HG03571 (cell line): ENCODE measurements around the gene HDAC1.
"Not testable (repeated sequence)": the region's sequence is repeated elsewhere in the genome, so short reads cannot be mapped to it uniquely, and the experiment has no call there.

Experiments used
- ATAC-seq: cut with Tn5 transposase; IDR thresholded peaks from one replicate; pipeline ENCODE4 v1.9.1; 2021; ENCODE audit not compliant: unreplicated experiment

HDAC1 gene

GRCh38 chr1:32345289-32345827, 53.5 kb downstream of the HDAC1 start:
- no peak for ATAC-seq

DNA sequence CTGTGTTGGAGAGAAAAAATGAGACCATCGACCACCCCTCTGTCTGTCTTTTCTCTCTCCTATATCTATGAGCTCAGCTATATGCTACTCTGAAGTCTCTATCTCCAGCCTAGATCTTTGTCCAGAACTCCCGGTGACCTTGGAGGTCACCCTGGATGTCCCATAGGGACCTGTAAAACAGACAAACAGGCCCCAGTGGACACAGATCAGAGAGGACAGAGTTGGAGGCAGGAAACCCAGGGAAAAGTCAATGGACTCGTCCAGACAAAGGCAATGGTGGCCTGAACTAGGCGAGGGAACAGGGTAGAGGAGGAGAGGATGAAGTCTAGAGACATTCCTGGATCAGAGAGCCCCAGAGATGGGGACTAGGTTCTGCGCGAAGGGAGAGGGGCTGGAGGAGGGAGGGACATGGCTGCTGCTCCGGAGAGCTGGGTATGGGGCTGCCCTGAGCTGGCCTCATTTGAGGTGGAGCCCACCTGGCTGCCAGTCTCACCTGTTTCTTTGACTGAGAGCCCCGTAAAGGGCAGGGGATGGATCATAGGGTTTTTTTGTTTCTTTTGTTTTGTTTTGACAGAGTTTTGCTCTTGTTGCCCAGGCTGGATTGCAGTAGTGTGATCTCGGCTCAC, 54.8 kb downstream of the HDAC1 start:
- no peak for ATAC-seq

- no peak for ATAC-seq
Observed at GRCh38 chr1:32349211-32349708, 57.4 kb downstream of the HDAC1 start.

DNA sequence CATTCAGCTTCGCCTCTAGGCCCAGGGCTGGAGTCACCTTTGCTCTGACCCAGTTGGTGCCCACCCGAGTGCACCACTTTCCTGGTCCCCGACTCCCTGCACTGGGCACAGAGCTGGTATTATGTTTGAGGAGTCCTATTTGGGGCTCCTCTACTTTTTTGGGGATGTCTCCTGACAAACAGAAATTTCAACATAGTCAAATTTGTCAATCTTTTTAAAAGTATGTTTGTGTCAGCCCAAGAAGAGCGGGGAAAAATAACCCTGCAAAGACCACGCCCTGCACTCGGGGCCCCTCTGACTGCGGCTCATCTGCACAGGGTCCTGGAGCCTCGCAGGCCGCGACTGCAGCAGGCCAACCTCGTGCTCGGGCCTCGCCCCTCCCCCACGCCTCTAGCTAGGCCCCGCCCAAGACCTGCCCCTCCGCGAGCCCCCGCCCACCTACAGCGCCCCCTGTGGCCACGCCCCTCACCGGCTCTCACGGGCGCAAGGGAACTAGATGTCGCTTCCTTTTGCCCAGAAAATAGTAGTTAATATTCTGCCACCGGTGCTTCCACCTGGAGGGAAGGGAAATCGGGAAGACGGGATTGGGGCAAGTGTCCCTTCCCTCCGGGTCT, 59.0 kb downstream of the HDAC1 start:
- peak; percentile 34 for ATAC-seq

- ATAC-seq = peak; percentile 77
Observed at GRCh38 chr1:32351399-32352238, 59.7 kb downstream of the HDAC1 start.

DNA sequence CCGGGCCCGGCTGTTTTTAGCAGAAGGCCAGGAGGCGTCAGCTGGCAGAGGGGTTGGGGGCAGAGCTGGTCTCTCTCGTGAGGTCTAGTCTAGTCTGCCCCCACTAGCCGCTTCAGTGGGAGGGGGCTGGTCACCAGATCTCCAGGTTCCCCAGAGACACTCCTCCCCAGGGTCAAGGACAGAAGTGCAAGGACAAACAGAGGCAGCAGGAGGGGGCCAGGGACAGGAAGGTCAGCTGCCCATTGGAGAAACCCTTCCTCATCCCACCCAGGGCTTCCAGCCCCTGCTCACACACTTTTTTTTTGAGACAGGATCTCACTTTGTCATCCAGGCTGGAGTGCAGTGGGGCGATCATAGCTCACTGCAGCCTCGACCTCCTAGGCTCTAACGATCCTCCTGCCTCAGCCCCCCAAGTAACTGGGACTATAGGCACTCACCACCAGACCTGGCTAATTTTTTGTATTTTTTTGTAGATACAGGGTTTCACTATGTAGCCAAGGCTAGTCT, 60.4 kb downstream of the HDAC1 start:
- ATAC-seq = no peak

- ATAC-seq = no peak
Observed at GRCh38 chr1:32352831-32353383, 61.0 kb downstream of the HDAC1 start.

DNA sequence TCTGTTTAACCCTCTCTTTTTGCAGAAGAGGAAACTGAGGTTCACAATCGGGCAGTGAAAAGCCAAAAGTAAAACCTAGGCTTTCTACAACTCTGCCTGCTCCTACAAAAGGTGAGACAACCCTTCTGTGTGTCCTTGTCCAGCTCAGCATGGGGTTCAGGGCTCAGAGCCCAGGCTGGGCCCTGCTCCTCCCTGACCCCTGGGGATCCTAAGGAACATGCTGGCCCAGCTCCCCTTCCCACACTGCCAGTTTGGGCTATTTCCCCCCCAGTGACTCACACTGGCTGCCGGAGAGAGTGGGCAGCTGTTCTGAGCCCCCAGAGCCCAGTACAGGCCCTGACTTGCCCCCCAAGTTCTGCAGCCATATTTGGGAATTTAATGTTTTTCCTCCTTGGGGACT, 61.5 kb downstream of the HDAC1 start:
- ATAC-seq = no peak

DNA sequence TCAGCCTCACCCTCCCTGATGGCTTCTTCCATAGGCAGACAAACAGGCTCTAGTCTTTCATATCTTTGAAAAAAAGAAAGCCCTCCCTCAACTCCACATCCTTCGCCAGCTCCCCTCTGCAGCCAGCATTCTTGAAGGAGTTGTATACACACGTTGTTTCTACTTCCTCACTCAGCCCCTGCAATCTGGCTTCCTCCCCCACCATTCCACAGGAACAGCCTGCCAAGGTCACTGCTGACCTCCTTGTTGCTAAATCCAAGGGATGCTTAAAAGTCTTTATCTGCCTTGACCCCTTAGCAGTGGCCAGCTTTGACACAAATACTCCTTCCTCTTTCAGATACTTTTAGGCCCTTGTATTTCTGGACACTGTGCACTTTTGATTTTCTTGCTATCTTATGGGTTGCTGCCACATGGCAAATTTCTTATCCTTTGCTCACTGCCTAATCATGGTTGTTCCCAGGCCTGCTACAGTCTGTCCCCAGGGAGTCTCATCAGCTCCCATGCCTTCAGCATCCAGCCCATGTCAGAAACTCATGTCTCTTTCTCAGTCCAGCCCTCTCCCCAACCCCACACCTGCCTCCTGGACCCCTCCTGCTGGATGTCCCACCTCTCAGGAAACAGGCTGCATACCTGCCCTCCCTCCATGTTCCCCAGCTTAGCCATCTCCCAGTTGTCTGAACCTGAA, 62.1 kb downstream of the HDAC1 start:
- no peak for ATAC-seq

DNA sequence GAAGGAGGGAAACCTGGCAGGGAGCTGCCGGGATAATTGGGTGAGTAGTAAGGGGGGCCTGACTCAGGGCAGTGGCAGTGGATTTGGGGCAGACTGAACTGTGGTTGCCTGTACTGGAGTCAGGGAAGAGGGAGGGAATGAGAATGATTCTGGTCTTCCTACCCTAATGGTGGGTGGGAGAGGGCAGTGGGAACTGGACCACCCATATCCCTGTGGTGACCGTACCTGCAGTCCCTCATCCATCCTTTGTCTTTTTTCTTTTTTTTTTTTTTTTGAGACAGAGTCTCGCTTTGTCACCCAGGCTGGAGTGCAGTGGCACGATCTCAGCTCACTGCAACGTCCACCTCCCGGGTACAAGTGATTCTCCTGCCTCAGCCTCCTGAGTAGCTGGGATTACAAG, 63.9 kb downstream of the HDAC1 start:
- not testable (repeated sequence) for ATAC-seq

DNA sequence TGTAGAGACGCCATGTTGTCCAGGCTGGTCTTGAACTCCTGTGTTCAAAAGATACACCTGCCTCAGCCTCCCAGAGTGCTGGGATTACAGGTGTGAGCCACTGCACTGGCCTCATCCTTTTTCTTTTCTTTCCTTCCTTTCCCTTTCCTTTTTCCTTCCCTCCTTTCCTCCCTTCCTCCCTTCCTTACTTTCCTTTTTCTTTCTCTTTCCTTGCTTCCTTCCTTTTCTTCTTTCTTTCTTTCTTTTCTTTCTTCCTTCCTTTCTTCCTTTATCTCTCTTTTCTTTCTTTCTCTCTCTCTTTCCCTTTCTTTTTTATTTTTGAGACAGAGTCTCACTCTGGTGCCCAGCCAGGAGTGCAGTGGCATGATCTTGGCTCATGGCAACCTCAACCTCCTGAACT, 64.6 kb downstream of the HDAC1 start:
- ATAC-seq = no peak

DNA sequence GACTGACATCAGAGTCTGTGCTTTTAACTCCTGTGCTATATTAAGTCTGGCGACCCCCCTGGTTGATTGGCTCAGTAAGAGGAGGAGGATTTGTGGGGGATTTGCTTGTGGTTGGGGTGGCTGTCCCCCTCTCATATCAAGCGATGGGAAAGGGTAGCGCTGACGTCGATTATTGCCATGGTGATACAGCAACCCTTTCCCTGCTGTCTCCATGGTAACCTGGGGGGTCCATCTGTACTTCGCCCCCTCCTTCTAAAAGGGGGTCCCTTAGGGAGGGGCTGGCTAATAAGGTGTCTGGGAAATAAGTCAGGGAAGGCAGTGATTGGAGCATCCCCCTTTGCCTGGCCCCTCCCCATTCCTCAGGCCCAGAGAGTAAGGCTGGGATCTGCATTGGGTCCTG, 65.7 kb downstream of the HDAC1 start:
- no peak for ATAC-seq

DNA sequence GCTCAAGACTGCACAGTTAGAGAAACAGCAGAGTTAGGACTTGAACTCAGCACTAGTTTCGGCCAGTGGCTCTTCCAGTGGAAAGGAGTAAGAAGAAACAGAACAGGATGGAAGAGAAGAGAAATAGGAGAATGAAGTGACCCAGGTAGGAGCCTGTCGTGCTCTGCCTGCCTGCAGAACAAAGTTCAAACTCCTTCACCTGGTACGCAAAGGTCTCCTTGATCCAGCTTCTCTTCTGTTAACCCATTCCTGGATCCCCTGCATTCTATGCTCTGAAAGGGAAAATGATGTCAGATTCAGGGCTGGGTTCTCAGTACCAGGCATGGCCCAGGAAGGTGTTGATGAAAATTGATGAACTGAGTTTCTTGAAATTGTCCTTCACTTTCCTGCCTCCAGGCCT, 66.6 kb downstream of the HDAC1 start:
- ATAC-seq = no peak

DNA sequence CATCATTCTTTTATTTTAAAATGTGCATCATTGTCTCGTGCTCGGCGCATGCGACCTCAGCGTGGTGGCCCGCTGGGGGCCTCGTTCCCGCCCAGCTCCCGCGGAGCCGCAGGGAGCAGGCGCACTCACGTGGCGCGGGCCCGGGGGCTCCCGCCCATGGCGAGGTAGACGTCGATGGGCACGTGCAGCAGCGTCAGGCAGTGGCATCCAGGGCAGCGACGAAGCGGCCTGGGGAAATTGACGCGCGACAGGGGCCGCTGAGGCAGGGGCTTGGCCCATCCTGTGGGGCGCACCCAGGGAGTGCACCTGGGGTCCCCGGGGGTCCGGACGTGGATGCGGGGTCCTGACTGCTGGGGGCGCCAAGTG, 69.4 kb downstream of the HDAC1 start:
- ATAC-seq = no peak

GRCh38 chr1:32361674-32362473, 70.0 kb downstream of the HDAC1 start:
- no peak for ATAC-seq

DNA sequence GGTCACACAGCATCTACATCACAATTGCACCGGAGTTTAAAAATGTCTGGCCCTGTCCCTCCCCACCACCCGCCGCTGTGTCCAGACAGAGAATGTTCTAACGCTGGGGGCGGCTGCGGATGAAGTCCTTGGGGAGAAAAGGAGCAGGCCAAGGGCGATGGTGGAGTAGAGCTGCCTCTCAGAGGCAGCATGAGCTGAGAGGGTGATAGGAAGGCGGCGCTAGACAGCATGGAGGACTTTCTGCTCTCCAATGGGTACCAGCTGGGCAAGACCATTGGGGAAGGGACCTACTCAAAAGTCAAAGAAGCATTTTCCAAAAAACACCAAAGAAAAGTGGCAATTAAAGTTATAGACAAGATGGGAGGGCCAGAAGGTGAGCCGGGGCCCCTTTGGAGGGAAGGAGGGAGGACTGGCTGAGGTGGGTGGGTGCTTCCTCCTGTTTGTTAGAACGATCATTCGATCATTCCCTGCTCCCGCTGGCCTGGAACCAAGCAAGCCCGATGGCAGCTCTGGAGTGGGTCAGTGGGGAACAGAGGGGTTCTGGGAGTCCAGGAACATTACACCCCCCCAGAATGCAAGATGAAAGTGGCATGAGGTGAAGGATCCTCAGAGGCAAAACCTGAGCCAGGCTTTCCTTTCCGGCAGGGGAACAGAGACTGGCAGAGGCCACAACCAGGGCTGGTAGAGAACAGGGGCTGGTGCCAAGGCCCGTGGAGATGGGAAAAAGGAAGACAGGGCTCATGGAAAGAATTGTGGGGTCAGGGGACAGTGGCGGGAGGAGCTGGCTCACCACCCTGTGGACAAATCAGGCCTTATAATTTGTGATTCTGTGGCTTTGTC, 70.8 kb downstream of the HDAC1 start, which contains the start of the genes FAM229A and TSSK3:
TSS of gene FAM229A (minus strand) at position 12 of the 840 bp plus-strand sequence. CDS start 394 bp downstream, outside the sequence.
TSS of gene TSSK3 (plus strand) at position 66 of the 840 bp plus-strand sequence. CDS start at position 229, 163 bp downstream.
- no peak for ATAC-seq

GRCh38 chr1:32363713-32364112, 71.8 kb downstream of the HDAC1 start:
- no peak for ATAC-seq

GRCh38 chr1:32364836-32365235, 73.0 kb downstream of the HDAC1 start:
- ATAC-seq = no peak

DNA sequence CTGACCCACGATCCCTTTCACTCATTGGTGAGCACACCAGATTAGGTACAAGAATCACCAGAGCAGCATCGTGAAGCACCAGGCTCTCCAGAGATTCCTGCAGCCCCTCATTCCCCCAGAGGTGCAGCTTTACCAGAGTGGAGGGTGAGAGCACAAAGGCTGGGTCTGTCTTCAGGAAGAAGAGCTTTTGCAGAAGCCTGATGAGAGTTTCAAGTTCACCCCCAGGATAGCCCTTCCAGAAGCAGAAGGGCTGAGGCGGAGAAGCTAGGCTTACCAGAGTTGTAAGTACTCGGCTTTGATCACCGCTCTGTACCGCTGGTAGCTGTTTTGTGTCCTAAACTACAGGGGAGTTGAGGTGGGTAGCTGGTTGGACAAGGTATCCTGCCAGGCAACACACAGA, 73.6 kb downstream of the HDAC1 start:
- no peak for ATAC-seq
